NCI-H510A treated with DMSO at 0.1 percent for 48 hours (cell line): Measurements from ENCODE around the gene ST7L.

Source experiments
- DNase-seq: peaks from one replicate; lab custom pipeline; 2025; lab: John Stamatoyannopoulos, UW

Gene ST7L

DNA sequence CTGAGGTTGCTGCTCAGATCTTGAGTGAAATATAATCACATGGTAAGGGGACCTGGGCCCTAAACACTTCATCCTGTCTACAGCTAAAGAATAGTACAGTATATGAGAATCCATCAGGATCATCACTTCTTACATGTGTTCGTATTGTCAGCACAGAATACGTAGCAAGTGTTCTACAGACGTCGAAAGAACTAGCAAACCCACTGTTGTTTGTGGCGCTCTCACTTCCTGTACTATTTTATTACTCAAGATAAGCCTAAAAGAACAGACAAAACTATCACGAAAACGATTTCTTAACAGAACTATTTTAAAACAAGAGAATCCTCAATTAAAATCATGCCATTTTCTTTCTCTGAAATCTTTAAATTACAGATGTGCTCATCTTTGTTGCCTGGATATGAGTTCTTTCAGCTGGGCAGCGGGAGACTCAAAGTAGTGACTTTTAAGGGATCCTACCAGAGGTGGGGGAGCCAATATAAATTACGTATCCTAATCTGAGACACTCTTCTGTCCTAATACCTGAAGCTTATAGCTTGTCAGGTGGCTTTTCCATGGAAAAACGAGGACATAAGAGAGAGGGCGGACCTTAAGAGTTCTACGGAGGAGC lies 724 bp downstream of the ST7L start:
- DNase-seq, result peak; percentile 20

DNA sequence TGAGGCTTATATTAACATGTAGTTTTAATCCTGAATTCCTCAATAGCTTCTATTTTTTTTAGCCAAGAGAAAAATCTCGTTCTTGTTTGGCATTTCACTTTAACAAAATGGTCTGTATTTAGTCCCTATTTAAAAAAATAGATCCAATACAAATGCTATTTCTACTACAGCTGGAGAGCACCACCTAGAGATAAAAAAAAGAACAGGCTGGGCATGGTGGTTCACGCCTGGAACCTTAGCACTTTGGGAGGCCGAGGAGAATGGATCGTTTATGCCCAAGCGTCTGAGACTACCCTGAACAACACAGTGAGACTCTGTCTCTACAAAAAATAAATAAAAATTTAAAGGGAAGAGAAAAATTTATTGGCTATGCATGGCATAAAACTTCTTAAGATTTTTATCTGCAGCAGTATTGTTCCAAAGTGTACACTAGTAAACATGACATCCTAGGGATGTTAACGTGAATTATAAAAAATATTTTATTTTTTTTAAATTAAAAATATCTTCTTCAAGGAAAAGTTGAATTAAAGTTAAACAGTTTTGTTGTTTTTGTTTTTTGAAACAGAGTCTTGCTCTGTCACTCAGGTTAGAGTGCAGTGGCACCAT lies 4.4 kb downstream of the ST7L start:
- peak; percentile 39 for DNase-seq

DNA sequence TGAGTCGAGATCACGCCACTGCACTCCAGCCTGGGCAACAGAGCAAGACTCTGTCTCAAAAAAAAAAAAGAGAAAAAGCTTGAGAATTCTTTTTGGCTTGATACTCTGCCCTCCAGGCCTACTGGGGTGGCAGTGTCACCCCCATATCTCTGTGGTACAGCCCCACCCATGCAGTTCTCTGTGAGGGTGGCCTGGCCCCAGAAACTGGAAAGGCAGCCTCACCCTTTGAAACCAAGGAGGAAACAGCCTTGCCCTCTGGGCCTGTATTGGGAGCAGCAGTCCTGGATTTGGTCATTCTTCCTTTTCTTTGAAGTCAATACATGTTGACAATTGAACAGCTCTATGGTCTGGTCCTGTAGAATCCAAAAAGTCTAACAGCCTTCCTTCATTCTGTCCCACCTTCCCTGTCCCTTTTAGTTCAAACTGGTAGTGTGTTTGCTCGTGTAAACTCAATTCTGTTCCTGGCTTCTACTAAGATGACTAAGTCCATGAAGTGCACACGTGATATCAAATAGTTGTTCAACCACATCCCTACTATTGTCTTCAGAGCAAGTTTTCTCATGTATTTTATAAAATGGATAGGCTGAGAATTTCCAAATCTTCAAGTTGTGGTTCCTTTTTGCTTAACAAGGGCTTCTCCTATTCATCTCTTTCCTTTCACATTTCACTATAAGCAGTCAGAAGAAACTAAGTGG lies 13.2 kb downstream of the ST7L start:
- no peak for DNase-seq

DNA sequence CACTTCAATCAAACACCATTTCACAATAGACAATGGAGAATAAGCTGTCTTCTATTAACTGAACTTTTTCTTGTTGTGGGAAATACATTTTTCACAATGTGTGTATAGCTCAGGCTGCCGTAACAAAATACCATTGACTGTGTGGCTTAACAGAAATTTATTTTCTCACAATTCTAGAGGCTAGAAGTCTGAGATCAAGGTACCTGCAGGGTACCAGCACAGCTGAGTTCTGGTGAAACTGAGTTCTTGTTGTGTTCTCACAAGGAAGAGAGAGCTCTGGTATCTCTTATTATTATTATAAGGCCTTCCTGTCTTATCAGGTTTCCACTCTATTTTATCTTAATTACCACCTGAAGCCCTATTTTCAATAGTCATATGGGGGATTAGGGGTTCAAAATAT lies 15.4 kb downstream of the ST7L start:
- DNase-seq, result no peak

DNA sequence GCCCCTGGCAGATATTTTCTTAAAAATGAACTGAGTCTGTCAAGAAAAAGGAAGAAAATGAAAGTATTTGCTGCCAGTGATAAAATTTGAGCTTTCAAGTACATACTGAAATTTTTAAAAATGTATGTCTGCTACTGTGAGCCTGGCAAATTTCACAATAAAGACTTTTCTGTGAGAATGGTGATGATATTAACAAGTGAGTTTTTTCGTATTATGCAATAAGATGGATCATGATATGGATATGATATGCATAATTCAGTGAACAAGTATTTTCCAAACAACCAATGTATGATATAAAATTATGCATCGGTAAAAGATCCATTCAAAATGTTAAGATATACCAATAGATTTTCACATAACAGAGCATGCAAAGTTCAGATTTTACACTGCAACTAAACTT lies 15.9 kb downstream of the ST7L start:
- no peak for DNase-seq

DNA sequence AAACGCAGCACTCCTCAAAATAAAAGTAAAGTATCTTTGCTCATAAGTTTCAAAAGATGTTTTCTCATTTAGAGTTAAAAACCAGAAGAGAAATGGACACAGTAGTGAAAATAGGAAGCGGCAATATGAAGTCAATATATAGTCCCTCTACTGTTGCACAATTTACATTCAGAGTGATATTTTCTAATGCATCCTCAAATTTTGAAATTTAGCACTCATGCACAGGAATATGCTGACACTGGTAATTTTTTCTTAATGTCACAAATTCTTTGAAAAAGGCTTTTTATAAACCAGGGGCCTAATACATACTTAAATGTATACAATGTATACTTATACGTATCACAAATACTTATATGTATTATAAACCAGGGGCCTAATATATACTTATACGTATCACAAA lies 19.5 kb downstream of the ST7L start:
- DNase-seq, result no peak

DNA sequence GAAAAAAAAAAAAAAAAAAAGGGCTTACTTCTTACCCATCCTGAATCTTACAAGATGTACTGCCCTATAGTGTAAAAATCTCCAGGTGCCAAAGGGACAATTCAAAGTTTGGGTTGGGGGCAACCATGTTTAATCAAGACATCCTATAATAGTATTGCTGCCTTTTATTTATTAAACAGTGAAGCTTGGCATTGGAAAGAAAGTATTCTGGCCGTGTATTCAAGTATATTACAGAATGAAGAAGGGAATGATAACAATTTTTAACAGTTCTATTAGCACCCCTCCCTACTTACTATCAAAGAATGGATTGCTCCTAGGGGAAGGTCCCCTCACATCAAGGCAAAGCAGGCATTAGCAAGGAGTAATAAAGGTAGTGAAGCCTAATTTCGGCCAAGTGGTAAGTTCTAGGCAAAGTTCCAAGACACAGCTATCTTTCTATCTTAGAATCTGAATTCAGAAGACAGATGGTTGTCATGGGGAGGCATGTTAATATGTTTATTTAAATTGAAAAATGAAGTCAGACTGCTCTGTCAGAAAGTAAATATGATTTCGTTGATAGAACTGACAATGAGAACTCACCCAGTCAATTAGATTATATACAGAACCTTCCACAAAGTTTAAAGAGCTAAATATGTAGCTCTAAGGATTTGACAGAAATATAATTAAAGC lies 24.6 kb downstream of the ST7L start:
- no peak for DNase-seq

DNA sequence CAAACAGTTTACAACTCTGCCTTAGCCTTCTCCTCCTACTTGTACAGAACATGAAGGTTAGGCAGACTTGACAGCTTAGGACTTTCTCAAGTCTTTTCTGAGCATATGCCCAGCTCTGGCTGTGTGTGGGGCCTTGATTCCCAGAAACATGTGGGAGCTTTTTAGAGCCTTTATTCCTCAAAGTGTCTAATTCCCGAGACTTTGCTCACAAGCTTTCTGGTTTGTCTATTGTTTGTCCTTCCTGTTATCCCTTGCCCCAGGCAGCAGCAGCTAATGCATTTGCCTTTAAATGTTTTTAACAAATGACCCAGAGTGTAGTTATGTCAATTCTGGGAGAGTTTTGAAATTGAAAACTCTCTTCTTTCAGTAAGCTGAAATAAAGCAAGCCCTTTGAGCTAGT lies 29.2 kb downstream of the ST7L start:
- DNase-seq, result no peak

DNA sequence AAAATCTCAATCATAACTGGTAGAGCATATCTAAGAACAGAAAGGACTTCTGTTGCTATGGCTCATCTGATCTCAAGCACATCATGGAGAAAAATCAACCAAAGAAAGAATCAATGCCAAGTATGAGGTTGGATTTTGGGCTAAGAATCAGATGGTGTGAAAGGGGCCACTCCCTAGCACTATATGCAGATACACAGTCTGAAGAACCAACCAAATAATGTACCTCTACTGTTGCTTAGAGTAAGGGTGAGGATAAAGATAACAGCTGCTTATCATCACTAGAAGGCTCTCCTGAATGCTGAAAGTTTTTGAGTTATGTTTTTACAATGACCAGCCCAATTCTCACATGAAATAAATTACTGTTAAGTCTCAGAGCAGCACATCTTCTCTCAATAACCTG lies 35.6 kb downstream of the ST7L start:
- no peak for DNase-seq

DNA sequence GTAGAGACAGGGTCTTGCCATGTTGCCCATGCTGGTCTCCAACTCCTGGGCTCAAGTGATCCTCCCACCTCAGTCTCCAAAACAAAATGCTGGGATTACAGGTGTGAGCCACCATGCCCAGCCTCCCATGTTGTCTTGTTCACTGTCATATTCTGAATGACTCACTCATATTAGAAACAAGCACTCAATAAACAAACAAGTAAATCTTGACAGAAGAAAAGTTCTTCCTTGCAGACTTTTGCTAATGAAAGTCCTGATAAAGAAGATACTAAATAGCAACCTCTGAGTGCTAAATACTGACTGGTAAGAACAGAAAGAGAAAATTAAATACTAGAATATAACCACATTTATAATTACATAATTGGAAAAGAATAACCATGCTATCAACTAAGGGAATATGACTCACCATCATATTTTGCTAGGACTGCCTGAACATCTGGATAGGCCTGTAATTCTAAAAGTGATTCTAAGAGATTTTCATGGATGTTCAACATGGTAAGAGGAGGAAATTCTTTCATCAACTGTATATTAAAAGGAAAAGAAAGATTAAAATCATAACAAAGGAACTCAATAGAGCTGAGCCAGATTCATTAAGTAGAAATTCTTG lies 37.3 kb downstream of the ST7L start:
- no peak for DNase-seq

DNA sequence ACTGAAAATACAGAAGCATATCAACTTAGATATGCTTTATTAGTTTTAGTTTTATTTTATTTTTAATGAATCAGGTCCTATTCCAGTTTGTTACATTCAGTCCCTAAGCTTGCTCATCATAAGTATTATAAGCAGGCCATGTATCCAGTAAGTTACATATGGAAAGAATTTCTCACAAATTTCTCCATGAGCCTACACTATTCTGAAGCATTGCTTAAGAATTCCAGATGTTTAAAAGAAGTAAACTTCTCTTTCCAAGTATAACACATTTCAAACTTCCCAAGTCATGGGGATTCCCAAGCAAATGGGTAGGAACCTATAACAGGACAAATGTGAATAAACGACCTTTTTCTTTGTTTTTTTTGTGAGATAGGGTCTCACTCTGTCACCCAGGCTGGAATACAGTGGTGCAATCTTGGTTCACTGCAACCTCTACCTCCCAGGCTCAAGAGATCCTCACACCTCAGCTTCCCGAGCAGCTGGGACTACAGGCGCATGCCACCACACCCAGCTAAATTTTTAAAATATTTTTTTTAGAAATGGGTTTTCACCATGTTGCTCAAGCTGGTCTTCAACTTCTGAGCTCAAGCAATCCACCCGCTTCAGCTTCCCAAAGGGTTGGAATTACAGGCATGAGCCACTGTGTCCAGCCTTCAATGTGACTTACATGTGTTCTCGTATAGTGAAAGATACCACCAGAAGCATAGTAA lies 39.0 kb downstream of the ST7L start:
- DNase-seq, result no peak

DNA sequence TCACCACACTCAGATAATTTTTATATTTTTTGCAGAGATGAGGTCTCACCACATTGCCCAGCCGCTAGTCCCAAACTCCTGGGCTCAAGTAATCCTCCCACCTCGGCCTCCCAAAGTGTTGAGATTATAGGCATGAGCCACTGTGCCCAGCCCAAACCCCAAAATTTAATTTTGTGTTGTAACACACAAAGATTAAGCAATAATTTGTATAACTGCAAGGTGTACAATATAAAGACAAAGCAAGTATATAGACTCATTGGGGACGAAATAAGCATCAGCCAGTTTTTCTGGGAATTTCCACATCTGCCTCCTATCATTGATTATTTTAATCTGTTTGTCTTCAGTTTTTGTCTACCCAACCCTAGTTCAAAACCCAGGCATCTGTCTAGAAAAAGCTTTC lies 42.7 kb downstream of the ST7L start:
- no peak for DNase-seq

DNA sequence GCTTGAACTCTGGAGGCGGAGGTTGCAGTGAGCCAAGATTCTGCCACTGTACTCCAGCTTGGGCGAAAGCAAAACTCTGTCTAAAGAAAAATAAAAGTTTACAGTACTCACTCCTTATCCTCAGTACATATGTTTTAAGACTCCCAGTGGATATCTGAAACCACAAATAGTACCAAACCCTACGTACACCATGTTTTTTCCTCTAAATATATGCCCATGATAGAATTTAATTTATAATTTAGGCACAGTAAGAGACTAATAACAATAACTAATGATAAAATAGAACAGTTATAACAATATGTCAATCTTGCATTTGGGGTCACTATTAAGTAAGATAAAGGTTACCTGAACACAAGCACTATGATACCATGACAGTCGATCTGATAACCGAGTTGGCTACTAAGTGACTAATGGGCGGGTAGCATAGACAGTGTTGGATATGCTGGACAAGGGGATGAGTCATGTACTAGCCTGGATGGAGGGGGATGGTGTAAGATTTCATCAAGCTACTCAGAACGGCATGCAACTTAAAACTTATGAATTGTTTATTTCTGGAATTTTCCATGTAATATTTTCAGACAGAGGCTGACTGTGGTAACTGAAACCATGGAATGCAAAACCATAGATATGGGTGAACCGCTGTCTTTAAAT lies 43.7 kb downstream of the ST7L start:
- no peak for DNase-seq

DNA sequence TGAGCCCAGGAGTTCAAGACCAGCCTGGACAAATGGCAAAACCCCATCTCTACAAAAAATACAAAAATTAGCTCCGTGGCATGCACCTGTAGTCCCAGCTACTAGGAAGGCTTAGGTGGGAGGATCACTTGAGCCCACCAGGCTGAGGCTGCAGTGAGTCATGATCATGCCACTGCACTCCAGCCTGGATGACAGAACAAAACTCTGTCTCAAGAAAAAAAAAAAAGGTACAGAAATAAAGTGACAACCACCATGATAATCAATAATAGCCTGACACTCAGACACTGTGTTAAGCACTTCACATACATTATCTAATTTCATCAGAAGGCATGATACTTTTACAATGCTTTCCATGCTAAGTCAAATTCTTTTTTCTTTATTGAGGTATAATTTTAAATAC lies 53.1 kb downstream of the ST7L start:
- no peak for DNase-seq

DNA sequence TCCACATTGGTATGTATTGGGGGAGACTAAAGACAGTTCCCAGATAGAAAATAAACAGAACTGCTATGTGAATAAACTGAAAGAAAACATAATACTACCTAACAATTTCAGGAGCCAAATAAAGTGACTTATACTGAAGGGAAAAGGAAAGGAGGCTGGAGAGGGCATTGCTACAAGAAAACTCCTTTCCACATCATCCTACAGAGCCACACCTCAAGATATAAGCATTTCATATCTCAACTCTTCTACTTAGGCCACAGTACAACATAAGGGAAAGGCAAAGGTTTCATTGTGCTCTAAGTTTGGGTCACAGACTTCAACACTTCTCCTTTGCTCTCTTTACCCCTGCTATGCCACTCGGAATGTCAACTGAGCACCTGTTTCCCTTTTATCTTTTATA lies 54.9 kb downstream of the ST7L start:
- DNase-seq, result no peak

DNA sequence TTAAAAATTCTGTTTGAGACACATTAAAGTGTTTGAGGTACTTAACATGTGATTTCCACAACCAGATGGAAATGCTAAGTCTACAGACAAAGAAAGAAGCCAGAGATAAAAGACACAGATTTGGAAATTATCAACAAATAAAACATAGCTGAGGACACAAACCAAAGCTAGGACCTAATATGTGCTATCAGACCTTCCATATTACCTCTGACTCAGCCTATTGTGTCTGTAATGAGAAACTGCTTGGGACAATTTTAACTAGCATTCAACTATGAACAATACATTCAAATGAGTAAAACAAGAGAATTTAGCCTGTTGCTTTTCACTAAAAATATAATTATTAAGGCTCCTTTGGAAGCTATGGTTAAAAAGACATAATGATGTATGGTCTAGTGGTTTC lies 55.6 kb downstream of the ST7L start:
- no peak for DNase-seq

DNA sequence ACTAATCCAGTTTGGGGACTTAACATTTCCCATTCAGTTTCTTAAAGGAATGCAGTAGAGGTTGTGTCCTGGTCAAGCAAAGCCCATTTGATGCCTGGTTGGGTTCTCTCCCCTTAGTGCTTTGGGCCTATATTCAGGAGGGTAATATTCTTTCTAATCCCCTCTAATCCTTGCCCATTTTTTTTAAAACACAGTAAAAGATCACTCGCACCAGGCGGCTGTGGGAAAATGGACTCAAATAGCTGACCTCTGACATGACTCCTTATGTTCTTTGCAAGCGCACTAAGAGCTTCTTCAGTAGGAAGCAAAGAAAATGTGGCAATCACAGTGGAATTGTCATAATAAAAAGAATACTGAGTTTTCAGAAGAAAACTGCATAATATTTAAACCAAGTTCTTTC lies 60.3 kb downstream of the ST7L start:
- DNase-seq, result no peak

DNA sequence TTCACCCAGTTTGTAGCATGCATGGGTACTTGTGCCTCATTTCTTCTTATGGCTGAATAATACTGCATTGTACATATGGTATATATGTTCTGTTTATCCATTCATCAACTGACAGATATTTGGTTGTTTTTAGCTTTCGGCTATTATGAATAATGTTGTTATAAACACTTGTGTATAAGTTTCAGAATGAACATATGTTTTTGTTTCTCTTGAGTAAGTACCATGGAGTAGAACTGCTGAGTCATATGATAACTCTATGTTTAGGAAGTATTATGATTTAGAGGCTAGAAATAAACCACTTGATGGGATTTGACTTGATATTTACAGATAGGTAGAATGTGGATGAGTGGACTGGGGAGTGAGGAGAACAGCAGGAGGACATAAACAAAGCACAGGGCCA lies 61.6 kb downstream of the ST7L start:
- peak; percentile 36 for DNase-seq

DNA sequence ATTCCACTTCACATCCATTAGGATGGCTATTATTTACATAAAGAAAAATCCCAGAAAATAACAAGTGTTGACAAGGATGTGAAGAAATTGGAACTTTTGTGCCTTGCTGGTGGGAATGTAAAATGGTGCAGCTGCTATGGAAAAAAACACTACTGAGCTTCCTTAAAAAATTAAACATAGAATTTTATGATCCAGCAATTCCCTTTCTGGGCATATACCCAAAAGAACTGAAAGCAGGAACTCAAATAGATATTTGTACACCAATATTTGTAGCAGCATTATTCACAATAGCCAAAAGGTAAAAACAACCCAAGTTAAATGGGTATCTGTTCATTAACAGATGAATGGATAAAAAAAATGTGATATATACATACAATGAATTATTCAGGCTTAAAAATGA lies 64.5 kb downstream of the ST7L start:
- DNase-seq, result no peak

DNA sequence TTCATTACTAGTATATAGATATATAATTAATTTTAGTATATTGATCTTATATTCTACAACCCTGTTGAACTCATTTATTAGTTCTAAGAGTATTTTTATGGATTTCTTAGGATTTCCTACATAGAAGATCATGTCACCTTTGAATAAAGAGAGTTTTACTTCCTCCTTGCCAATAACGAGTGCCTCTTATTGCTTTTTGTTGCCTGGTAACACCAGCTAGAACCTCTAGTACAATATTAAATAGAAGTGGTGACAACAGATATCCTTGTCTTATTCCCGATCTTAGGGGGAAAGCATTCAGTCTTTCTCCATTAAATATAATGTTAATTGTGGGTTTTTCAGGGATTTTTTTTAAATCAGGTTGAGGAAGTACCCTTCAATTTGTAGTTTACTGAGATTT lies 69.4 kb downstream of the ST7L start:
- peak; percentile 11 for DNase-seq

DNA sequence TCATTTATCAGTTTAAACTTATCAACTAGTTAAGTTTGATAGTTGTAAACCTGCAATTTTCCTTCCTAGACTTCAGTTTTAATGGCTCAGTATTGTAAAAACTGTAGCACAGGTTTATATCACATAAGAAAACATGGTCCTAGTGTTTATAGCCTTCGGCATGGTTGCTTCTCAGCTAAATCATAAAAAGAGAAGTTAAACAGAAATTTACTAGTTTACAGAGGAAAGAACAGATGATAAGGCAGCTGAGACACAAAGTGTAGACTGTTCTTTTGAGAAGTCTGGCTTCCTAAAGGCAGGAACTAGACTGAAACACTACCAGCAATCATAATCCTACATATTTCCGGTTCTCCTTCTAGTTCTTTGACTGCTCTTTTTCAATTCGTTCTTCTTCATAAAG lies 70.4 kb downstream of the ST7L start:
- DNase-seq, result no peak

DNA sequence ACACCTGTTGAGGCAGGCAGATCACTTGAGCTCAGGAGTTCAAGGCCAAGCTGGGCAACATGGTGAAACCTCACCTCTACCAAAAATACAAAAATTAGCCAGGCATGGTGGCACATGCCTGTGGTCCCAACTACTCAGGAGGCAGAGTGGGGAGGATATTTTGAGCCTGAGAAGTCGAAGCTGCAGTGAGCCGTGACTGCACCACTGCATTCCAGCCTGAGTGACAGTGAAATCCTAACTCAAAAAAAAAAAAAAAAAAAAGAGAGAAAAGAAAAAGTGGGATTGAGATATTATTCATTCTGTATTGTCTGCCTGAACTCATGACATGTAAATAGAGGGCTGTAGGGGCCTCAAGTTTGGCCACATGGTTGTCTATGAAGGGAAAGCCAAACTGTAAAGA lies 72.9 kb downstream of the ST7L start:
- no peak for DNase-seq
